HepG2 (cell line): Measurements from ENCODE around the gene NEDD8. TPM values are rescaled to one million over a fixed set of nuclear protein-coding genes. Genes with fewer than 3 reads are reported as not detected.

ENCODE experiments used
- CERS6 ChIP-seq: sonication (generic); formaldehyde crosslinking; IDR thresholded peaks from 2 replicates; pipeline ENCODE4 v1.5.0; 2020; ENCODE audit warnings: missing genetic modification reagents
- CTCF ChIP-seq: sonication (generic); formaldehyde crosslinking; IDR thresholded peaks from 2 replicates; pipeline ENCODE4 v1.5.0; 2020; ENCODE audit warnings: mild to moderate bottlenecking, missing genetic modification reagents, moderate library complexity
- DBP ChIP-seq: sonication (generic); formaldehyde crosslinking; IDR thresholded peaks from 2 replicates; pipeline ENCODE4 v1.4.0; 2020; ENCODE audit warnings: missing genetic modification reagents; ENCODE audit errors: not compliant biosample characterization
- FUBP1 ChIP-seq: sonication (generic); formaldehyde crosslinking; IDR thresholded peaks from 2 replicates; pipeline ENCODE4 v1.5.1; 2020; ENCODE audit warnings: missing genetic modification reagents, mild to moderate bottlenecking, borderline replicate concordance
- GTF2F1 ChIP-seq: fragments of 150-350 bp; IDR thresholded peaks from 2 replicates; pipeline ENCODE4 v1.6.1; 2014; ENCODE audit warnings: low read length
- HOXA7 ChIP-seq: sonication (generic); formaldehyde crosslinking; IDR thresholded peaks from 2 replicates; pipeline ENCODE4 v1.8.1; 2022; ENCODE audit warnings: mild to moderate bottlenecking, missing genetic modification reagents, moderate library complexity
- NFATC3 ChIP-seq: sonication (generic); formaldehyde crosslinking; IDR thresholded peaks from 2 replicates; pipeline ENCODE4 v1.5.1; 2020; ENCODE audit warnings: mild to moderate bottlenecking, missing genetic modification reagents
- NFYC ChIP-seq: IDR thresholded peaks from 2 replicates; pipeline ENCODE4 v1.6.1; 2016; ENCODE audit warnings: missing genetic modification reagents, missing compliant biosample characterization
- PAWR ChIP-seq: sonication (generic); formaldehyde crosslinking; IDR thresholded peaks from 2 replicates; pipeline ENCODE4 v1.4.0; 2020; ENCODE audit warnings: missing genetic modification reagents, mild to moderate bottlenecking, borderline replicate concordance
- RORA ChIP-seq: sonication (generic); formaldehyde crosslinking; IDR thresholded peaks from 2 replicates; pipeline ENCODE4 v1.5.0; 2020; ENCODE audit warnings: mild to moderate bottlenecking, missing genetic modification reagents, moderate library complexity
- SMAD9 ChIP-seq: sonication (generic); formaldehyde crosslinking; IDR thresholded peaks from 2 replicates; pipeline ENCODE4 v1.5.1; 2020; ENCODE audit warnings: mild to moderate bottlenecking, missing genetic modification reagents
- SOX5 ChIP-seq: IDR thresholded peaks from 2 replicates; pipeline ENCODE4 v1.6.1; 2016; ENCODE audit warnings: borderline replicate concordance
- TARDBP ChIP-seq: sonication (generic); formaldehyde crosslinking; IDR thresholded peaks from 2 replicates; pipeline ENCODE4 v1.8.0; 2022; ENCODE audit warnings: mild to moderate bottlenecking, missing genetic modification reagents
- ZFP1 ChIP-seq: IDR thresholded peaks from 2 replicates; pipeline ENCODE4 v1.6.1; 2016
- ZNF609 ChIP-seq: sonication (generic); formaldehyde crosslinking; IDR thresholded peaks from 2 replicates; pipeline ENCODE4 v1.4.0; 2020; ENCODE audit warnings: mild to moderate bottlenecking, missing genetic modification reagents, borderline replicate concordance
- ZNF616 ChIP-seq: sonication (generic); formaldehyde crosslinking; IDR thresholded peaks from 2 replicates; pipeline ENCODE4 v1.5.0; 2020; ENCODE audit warnings: low read depth, mild to moderate bottlenecking, missing genetic modification reagents
- ZNF747 ChIP-seq: sonication (generic); formaldehyde crosslinking; IDR thresholded peaks from 2 replicates; pipeline ENCODE4 v1.8.1; 2023; ENCODE audit warnings: missing genetic modification reagents, mild to moderate bottlenecking, borderline replicate concordance
- ZNF782 ChIP-seq: sonication (generic); formaldehyde crosslinking; IDR thresholded peaks from 2 replicates; pipeline ENCODE4 v1.4.0; 2020; ENCODE audit warnings: missing genetic modification reagents, mild to moderate bottlenecking, borderline replicate concordance
- ZNF788 ChIP-seq: sonication (generic); formaldehyde crosslinking; IDR thresholded peaks from 2 replicates; pipeline ENCODE4 v1.5.0; 2020; ENCODE audit warnings: mild to moderate bottlenecking, missing genetic modification reagents, borderline replicate concordance
- polyA plus RNA-seq, 8 experiments: library from polyadenylated mRNA; depleted of rRNA in 3 of 8; stranded (reverse) in 7 of 8; unstranded in 1 of 8; fragments of >200 nt; fragmentation: Illumina TruSeq in 4 of 8; extraction: Trizol in 4 of 8; gene quantifications; 2 replicates each; pipeline versions ENCODE4 v1.2.1 to v1.2.3, GENCODE V29; 2011 to 2016; ENCODE audit warnings: low read depth in 4 of 8, missing spikeins in 1 of 8, mixed read lengths in 1 of 8; ENCODE audit not compliant: insufficient read depth in 1 of 8
- total RNA-seq, 5 experiments: library from RNA; depleted of rRNA; stranded (reverse); fragments of >200 nt; fragmentation: Illumina TruSeq; extraction: Trizol; gene quantifications; 2 replicates each; pipeline ENCODE4 v1.2.3, GENCODE V29; 2016; ENCODE audit warnings: low read depth in 1 of 5

NEDD8 gene
- total and polyA plus RNA-seq, 2 of the 13 experiments (the other 11 are each of a cell fraction or from before 2014, with no cell fraction given), result 535 to 713 TPM

- peak; percentile 70 for TF ChIP-seq ZNF747
- no peak for TF ChIP-seq TARDBP (CRISPR knock-in tag)
- no peak for TF ChIP-seq ZFP1
- no peak for TF ChIP-seq NFYC (CRISPR knock-in tag)
- no peak for TF ChIP-seq SMAD9 (CRISPR knock-in tag)
- TF ChIP-seq RORA (CRISPR knock-in tag), result no peak
- TF ChIP-seq NFATC3 (CRISPR knock-in tag), result 0 out of 2 replicates have a peak, but pooled peaks have one; percentile 5
- TF ChIP-seq PAWR (CRISPR knock-in tag), result no peak
- no peak for TF ChIP-seq GTF2F1
- peak; percentile 13; the same call in 1 of the 2 replicates for TF ChIP-seq CTCF (CRISPR knock-in tag)
- no peak for TF ChIP-seq ZNF609 (CRISPR knock-in tag)
- no peak for TF ChIP-seq HOXA7 (CRISPR knock-in tag)
- no peak for TF ChIP-seq ZNF616 (CRISPR knock-in tag)
- no peak for TF ChIP-seq CERS6 (CRISPR knock-in tag)
- TF ChIP-seq DBP (CRISPR knock-in tag), result peak; percentile 4
- TF ChIP-seq ZNF782 (CRISPR knock-in tag), result no peak
- TF ChIP-seq ZNF788, result 0 out of 2 replicates have a peak, but pooled peaks have one; percentile 59
- no peak for TF ChIP-seq SOX5 (CRISPR knock-in tag)
- no peak for TF ChIP-seq FUBP1 (CRISPR knock-in tag)
These were observed 18.1 kb downstream of the NEDD8 start (continued) for GRCh38 chr14:24213866-24214662.
